ENCODE measurements around the gene OLFML2A. TPM values are rescaled to one million over a fixed set of nuclear protein-coding genes. Genes with fewer than 3 reads are reported as not detected.
A peak's percentile ranks its signal among the peaks of the same experiment; 100 is the strongest.

The OLFML2A gene
- total and polyA plus RNA-seq, 2 of the 13 experiments (the other 11 are each of a cell fraction or from before 2014, with no cell fraction given) = 0.01 to 0.02 TPM

DNA sequence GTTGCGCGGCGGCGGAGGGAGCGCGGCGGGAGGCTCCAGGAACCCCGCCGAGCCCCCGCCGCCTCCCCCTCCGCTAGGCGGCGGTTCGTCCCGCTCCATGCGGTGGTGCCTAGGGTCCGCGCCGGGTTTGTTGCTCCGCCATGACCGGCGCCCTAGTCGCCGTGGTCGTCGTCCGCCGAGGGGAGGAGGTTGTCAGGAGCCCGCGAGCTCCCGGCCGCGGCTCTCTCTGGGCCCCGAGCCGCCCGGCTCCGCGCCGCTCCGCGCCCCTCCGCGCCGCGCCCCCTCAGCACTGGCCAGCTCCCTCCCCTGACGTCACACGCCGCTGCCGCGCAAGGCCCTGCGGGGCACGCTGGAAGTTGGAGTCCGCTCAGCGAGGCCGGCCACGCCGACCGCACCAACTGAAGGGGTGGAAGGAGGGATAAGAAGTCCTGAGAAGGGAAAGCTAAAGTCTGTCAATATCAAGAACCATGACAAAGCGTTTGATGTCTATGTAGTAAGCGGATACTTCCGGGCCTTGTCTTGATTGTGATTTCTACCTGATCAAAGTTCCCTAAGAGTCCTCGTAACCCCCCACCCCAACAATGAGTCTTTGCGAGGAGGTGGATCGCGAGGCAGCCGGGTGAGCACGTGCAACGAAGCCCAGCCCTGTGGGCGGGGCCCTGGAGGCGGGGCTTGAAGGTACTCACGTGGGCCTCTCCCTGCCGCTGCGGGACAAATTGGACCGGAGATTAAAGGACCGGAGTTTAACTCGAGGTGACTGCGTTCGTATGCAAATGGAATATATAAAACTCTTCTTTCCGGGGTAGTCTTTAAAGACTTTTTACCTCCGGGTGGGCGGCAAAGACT lies 5.7 kb upstream of the OLFML2A start, which contains the start of gene NR6A1 (continued):
- TF ChIP-seq PHF20 (CRISPR knock-in tag; IDR thresholded peaks at IDR 0.05) (no peak; the same call in 1 of the 2 replicates), ZKSCAN8 (CRISPR knock-in tag; IDR thresholded peaks at IDR 0.05; ENCODE audit: borderline replicate concordance) (no peak), ARNT (IDR thresholded peaks at IDR 0.05) (no peak), ZNF484 (CRISPR knock-in tag; IDR thresholded peaks at IDR 0.05; ENCODE audit: borderline replicate concordance, low read depth) (no peak), KDM1A (CRISPR knock-in tag; IDR thresholded peaks at IDR 0.05) (no peak), ZNF543 (CRISPR knock-in tag; IDR thresholded peaks at IDR 0.05) (no peak), XBP1 (CRISPR knock-in tag; IDR thresholded peaks at IDR 0.05) (no peak), KDM3A (CRISPR knock-in tag; IDR thresholded peaks at IDR 0.05; ENCODE audit: low read depth) (peak; percentile 39; the same call in 1 of the 2 replicates), NR2F1 (CRISPR knock-in tag; IDR thresholded peaks at IDR 0.05) (no peak), ZNF850 (CRISPR knock-in tag; conservative IDR thresholded peaks at IDR 0.05) (no peak), ZSCAN12 (CRISPR knock-in tag; IDR thresholded peaks at IDR 0.05) (no peak; the same call in 1 of the 2 replicates), ZNF343 (CRISPR knock-in tag; IDR thresholded peaks at IDR 0.05) (no peak), ZMAT3 (CRISPR knock-in tag; conservative IDR thresholded peaks at IDR 0.05) (no peak), SNAI1 (CRISPR knock-in tag; IDR thresholded peaks at IDR 0.05; ENCODE audit: borderline replicate concordance) (no peak), MIER2 (CRISPR knock-in tag; IDR thresholded peaks at IDR 0.05) (0 out of 2 replicates have a peak, but pooled peaks have one; percentile 25), ZFP90 (CRISPR knock-in tag; IDR thresholded peaks at IDR 0.05; ENCODE audit: borderline replicate concordance) (0 out of 2 replicates have a peak, but pooled peaks have one; percentile 77), BCL6 (CRISPR knock-in tag; IDR thresholded peaks at IDR 0.05) (0 out of 2 replicates have a peak, but pooled peaks have one; percentile 12), KDM5A (IDR thresholded peaks at IDR 0.05; ENCODE audit: borderline replicate concordance, low read length) (no peak; the same call in 1 of the 2 replicates), RFX5 (IDR thresholded peaks at IDR 0.05; ENCODE audit: low read depth, low read length) (no peak)
- TF ChIP-seq, protein P1, sequence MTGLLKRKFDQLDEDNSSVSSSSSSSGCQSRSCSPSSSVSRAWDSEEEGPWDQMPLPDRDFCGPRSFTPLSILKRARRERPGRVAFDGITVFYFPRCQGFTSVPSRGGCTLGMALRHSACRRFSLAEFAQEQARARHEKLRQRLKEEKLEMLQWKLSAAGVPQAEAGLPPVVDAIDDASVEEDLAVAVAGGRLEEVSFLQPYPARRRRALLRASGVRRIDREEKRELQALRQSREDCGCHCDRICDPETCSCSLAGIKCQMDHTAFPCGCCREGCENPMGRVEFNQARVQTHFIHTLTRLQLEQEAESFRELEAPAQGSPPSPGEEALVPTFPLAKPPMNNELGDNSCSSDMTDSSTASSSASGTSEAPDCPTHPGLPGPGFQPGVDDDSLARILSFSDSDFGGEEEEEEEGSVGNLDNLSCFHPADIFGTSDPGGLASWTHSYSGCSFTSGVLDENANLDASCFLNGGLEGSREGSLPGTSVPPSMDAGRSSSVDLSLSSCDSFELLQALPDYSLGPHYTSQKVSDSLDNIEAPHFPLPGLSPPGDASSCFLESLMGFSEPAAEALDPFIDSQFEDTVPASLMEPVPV (CRISPR knock-in tag; IDR thresholded peaks at IDR 0.05) = no peak
- TF ChIP-seq, protein P2, sequence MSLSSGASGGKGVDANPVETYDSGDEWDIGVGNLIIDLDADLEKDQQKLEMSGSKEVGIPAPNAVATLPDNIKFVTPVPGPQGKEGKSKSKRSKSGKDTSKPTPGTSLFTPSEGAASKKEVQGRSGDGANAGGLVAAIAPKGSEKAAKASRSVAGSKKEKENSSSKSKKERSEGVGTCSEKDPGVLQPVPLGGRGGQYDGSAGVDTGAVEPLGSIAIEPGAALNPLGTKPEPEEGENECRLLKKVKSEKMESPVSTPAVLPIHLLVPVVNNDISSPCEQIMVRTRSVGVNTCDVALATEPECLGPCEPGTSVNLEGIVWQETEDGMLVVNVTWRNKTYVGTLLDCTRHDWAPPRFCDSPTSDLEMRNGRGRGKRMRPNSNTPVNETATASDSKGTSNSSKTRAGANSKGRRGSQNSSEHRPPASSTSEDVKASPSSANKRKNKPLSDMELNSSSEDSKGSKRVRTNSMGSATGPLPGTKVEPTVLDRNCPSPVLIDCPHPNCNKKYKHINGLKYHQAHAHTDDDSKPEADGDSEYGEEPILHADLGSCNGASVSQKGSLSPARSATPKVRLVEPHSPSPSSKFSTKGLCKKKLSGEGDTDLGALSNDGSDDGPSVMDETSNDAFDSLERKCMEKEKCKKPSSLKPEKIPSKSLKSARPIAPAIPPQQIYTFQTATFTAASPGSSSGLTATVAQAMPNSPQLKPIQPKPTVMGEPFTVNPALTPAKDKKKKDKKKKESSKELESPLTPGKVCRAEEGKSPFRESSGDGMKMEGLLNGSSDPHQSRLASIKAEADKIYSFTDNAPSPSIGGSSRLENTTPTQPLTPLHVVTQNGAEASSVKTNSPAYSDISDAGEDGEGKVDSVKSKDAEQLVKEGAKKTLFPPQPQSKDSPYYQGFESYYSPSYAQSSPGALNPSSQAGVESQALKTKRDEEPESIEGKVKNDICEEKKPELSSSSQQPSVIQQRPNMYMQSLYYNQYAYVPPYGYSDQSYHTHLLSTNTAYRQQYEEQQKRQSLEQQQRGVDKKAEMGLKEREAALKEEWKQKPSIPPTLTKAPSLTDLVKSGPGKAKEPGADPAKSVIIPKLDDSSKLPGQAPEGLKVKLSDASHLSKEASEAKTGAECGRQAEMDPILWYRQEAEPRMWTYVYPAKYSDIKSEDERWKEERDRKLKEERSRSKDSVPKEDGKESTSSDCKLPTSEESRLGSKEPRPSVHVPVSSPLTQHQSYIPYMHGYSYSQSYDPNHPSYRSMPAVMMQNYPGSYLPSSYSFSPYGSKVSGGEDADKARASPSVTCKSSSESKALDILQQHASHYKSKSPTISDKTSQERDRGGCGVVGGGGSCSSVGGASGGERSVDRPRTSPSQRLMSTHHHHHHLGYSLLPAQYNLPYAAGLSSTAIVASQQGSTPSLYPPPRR (CRISPR knock-in tag; IDR thresholded peaks at IDR 0.05; ENCODE audit: borderline replicate concordance) = no peak
- TF ChIP-seq, protein P3, sequence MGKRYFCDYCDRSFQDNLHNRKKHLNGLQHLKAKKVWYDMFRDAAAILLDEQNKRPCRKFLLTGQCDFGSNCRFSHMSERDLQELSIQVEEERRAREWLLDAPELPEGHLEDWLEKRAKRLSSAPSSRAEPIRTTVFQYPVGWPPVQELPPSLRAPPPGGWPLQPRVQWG (CRISPR knock-in tag; IDR thresholded peaks at IDR 0.05; ENCODE audit: borderline replicate concordance, low read depth) = no peak

Data from HepG2 (cell line).